Measurements from ENCODE around the gene ACTR3. TPM values are rescaled to one million over a fixed set of nuclear protein-coding genes. Genes with fewer than 3 reads are reported as not detected.
A peak's percentile ranks its signal among the peaks of the same experiment; 100 is the strongest.

Gene ACTR3
- polyA plus RNA-seq, 1 donor from 2014 or later, result 255 TPM

- Histone ChIP-seq H3K36me3 (ENCODE audit: insufficient read depth, low read length) (no peaks in the 10 kb centered on the region), H3K27ac (ENCODE audit: low read length) (no peak overlapping the region)
Measured at GRCh38 chr2:113879457-113879856, 10.4 kb upstream of the ACTR3 start.

GRCh38 chr2:113886479-113887008 lies 3.3 kb upstream of the ACTR3 start:
- Histone ChIP-seq H4K20me1 (ENCODE audit: insufficient read depth) (no peaks in the 10 kb centered on the region), H3K9ac (ENCODE audit: low read length) (no peak overlapping the region), H3K27ac (ENCODE audit: low read length) (no peak overlapping the region), H3K9me2 (ENCODE audit: insufficient read depth, low read length) (no peaks in the 10 kb centered on the region), H2AFZ (ENCODE audit: low read depth, low read length) (no peak overlapping the region), H3K36me3 (ENCODE audit: insufficient read depth, low read length) (no peaks in the 10 kb centered on the region), H3K4me3 (ENCODE audit: low read length) (peak overlapping the region; percentile 88), H3K4me2 (ENCODE audit: low read length) (no peak overlapping the region), H3K9me3 (ENCODE audit: low read length) (no peaks in the 10 kb centered on the region), H3K27me3 (ENCODE audit: insufficient read depth, low read depth, low read length) (no peaks in the 10 kb centered on the region), H3F3A (ENCODE audit: insufficient read depth, low read length, poor library complexity, severe bottlenecking) (peaks cover 11% of the 10 kb centered on the region), H3K79me2 (replicated peaks; ENCODE audit: insufficient read depth, low read length) (peaks cover 25% of the 10 kb centered on the region)
- no peak for TF ChIP-seq TAF1 (IDR thresholded peaks at IDR 0.05; ENCODE audit: low read depth)
- no peak for TF ChIP-seq EP300 (conservative IDR thresholded peaks at IDR 0.05; ENCODE audit: poor library complexity, severe bottlenecking)
- no peak for TF ChIP-seq MXI1 (conservative IDR thresholded peaks at IDR 0.05; ENCODE audit: poor library complexity, severe bottlenecking)
- TF ChIP-seq RAD21 (conservative IDR thresholded peaks at IDR 0.05), result no peak
- no peak for TF ChIP-seq POLR2AphosphoS5 (IDR thresholded peaks at IDR 0.05)
- no peak for TF ChIP-seq EZH2 (IDR thresholded peaks at IDR 0.05; ENCODE audit: borderline replicate concordance, insufficient read depth, low read length, poor library complexity, severe bottlenecking)
- no peak for TF ChIP-seq REST (IDR thresholded peaks at IDR 0.05; ENCODE audit: borderline replicate concordance)

More at GRCh38 chr2:113879457-113879856, 10.4 kb upstream of the ACTR3 start:
- Histone ChIP-seq H3K9me3 (ENCODE audit: low read length) (no peaks in the 10 kb centered on the region), H3K27me3 (ENCODE audit: insufficient read depth, low read depth, low read length) (no peaks in the 10 kb centered on the region), H3K9me2 (ENCODE audit: insufficient read depth, low read length) (no peaks in the 10 kb centered on the region), H3K9ac (ENCODE audit: low read length) (no peak overlapping the region), H3K4me3 (ENCODE audit: low read length) (no peak overlapping the region), H4K20me1 (ENCODE audit: insufficient read depth) (no peaks in the 10 kb centered on the region), H2AFZ (ENCODE audit: low read depth, low read length) (no peak overlapping the region), H3K79me2 (replicated peaks; ENCODE audit: insufficient read depth, low read length) (no peaks in the 10 kb centered on the region), H3F3A (ENCODE audit: insufficient read depth, low read length, poor library complexity, severe bottlenecking) (no peaks in the 10 kb centered on the region), H3K4me2 (ENCODE audit: low read length) (no peak overlapping the region)
- TF ChIP-seq SMC3 (conservative IDR thresholded peaks at IDR 0.05; ENCODE audit: poor library complexity) (no peak), REST (IDR thresholded peaks at IDR 0.05; ENCODE audit: borderline replicate concordance) (no peak), MXI1 (conservative IDR thresholded peaks at IDR 0.05; ENCODE audit: poor library complexity, severe bottlenecking) (no peak), EP300 (conservative IDR thresholded peaks at IDR 0.05; ENCODE audit: poor library complexity, severe bottlenecking) (no peak), TAF1 (IDR thresholded peaks at IDR 0.05; ENCODE audit: low read depth) (no peak), POLR2AphosphoS5 (IDR thresholded peaks at IDR 0.05) (no peak)

All from neural cell (in vitro differentiated cells).